ENCODE data around the gene PRKN. TPM values are rescaled to one million over a fixed set of nuclear protein-coding genes. Genes with fewer than 3 reads are reported as not detected.
"Not testable (repeated sequence)": the region's sequence is repeated elsewhere in the genome, so short reads cannot be mapped to it uniquely, and the experiment has no call there.

PRKN gene
- polyA plus RNA-seq, 1 donor, result 4.6 TPM

DNA sequence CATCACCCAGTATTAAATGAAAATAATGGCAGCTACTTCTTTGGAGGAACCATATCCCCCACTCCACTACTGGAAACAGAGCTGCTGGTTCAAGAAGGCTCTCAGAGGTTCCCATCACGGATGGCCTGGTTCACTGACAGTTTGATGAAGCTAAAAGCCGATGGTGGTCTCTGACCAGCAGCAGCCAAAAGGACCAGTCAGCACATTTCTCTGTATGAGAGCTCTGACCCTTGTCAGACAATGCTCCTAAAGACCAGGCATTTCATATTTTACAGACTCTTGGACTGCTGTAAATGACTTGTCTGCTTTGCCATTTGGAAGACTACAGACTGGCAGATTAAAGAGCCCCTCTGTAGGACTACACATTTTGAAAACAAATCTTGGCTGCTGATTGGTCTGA, 16.6 kb downstream of the PRKN start:
- DNase-seq (ENCODE audit: low read depth), result no peak

DNA sequence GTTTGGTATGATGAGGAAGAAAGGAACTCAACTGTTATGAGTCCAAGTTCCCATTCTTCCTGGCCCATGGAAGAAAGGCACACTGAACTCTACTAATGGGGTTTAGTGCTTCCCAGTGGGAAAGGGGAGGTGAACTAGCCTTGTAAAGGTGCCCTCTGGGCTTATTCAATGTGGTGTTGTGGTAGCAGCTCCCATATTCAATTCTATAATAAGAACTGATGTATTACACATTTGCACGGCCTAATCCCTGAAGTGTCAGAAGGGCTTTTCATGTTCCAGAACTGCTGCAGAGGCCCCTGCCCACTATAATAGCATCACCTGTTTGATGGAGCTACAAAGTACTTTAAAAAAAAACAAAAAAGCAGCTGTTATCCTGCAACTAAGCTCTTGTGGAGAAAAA, 17.1 kb downstream of the PRKN start:
- no peak for DNase-seq (ENCODE audit: low read depth)

DNA sequence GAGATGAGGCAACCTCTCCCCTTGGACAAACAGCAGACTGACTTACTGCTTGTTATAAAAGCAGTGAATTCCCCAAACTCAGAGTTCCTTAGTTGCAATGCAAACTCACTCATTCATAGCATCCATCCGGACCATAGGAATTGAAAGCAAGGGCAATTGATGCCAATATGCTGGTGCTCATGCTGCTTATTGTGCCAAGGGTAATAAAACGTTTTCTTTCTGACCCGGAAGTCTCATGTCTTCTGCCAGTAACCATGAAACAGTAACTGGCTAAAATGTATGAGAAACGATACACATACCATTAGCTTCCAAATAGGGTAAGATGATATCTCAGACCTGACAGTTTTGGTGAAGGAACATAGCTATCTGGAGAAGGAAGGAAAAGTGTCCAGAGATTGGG, 18.1 kb downstream of the PRKN start:
- DNase-seq (ENCODE audit: low read depth), result no peak

DNA sequence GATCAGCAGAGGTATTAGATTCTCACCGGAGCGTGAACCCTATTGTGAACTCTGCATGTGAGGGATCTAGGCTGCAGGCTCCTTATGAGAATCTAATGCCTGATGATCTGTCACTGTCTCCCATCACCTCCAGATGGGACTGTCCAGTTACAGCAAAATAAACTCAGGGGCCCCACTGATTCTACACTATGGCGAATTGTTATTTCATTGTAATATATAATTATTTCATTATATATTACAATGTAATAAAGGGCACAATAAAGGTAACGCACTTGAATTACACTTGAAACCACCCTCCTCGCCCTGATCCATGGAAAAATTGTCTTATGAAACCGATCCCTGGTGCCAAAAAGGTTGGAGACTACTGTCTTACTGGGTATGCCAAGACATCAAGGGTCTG, 18.6 kb downstream of the PRKN start:
- no peak for DNase-seq (ENCODE audit: low read depth)

DNA sequence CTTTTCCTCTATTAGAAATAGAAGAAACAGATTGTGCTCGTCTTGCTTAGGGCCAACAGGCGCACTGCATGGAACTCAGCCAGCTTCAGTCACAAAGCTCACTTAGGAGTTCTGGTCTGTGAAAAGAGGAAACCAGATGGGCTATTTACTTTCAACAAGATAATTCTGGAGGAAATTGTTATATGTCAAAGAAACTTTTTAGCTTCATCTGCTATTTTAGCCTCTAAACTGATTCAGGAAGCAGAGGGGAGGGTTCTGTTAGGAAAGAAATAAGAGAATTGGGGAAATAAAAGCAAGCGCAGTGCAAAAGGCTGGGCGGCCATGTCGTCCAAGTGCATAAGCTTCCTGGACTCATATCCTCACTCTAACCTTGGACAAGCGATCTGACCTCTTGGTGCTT, 21.3 kb downstream of the PRKN start:
- DNase-seq (ENCODE audit: low read depth), result peak; percentile 81

DNA sequence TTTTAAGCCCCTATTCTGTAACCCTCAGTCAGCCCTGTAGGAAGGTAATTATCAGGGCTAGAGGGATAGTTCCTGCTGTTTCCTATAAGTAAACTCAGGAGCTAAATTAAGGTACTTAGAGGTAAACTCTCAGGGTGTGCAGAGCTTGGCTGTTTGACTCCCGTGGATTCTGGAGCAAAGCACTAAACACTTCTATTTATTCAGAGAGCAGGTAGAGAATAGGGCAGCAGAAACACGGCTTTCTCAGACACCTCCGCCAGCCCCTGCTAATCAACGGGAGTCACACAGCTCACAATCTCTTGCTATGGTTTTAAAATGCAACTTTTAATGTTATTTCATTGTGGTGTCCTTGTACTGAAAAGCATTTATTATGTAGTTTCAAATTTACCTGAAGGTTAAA, 21.8 kb downstream of the PRKN start:
- DNase-seq (ENCODE audit: low read depth), result no peak

DNA sequence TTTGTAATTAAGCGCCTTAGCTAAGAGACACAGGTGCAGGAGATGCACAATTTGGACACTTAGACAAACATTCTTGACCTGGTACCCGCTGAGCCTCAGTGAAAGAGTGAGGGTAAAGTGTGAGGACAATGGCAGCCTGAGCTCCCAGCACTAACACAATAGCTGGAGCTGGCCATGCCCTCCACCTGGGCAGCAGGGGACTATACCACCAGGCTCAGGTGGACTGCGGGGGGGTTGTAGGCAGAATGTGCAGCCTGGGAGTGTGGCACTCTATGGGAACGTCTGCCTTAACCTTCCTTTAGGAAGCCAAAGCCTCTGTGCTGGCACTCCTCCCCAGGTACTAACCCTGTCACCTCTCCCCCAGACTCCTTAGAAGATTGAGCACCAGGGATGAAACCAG, 23.6 kb downstream of the PRKN start:
- DNase-seq (ENCODE audit: low read depth), result no peak

DNA sequence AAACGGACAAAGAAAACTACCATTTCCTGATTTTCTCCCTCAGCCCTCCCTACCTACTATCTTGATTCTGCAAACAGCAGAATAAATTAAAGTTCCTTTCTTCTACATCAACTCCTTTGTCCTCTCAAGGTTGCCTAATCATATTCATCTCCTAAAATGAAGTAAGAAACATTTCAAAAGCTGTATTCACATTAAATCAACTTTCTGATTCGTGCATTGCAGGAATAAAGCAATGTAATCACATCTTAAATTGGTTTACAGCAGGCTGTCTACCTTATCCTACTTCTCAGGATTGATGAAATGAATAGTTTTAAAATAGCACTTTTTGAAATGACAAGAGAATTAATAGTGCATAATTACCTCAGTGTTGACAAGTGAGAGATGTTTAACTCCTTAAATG, 25.1 kb downstream of the PRKN start:
- no peak for DNase-seq (ENCODE audit: low read depth)

DNA sequence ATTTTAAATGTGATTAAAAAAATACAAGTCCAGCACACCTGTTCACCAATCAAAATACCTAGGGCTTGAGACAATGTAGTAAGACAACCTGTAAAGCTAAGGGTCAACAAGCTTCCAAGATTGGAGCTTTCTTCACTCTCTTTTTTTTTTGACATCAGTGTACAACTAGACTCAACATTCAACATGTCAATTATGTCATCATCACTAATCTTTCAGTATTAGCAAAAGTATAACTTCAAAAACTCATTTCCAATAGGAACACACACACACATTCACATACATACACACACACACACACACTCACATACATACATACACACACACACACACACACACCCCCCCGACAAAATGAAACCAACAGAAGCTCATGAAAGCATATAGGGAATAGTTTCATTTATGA, 26.0 kb downstream of the PRKN start:
- DNase-seq (ENCODE audit: low read depth), result no peak

DNA sequence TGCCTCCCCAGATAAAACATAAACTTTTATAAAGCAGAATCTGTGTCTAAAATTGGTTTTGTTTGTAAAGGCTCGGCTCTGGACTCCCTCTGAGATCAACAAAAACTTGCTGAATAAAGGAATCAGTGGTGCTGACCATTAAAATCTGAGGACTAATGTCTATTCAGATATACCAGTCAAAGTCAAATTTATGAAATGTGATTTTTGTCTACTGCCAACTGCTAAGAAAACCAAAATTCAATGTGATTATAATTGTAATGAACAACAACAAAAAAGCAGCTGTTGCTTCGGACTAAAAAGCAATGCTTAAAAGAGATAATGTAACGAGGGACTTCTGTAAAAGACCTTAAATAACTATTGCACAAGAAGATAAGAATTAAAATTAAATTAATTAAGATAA, 26.6 kb downstream of the PRKN start:
- no peak for DNase-seq (ENCODE audit: low read depth)

DNA sequence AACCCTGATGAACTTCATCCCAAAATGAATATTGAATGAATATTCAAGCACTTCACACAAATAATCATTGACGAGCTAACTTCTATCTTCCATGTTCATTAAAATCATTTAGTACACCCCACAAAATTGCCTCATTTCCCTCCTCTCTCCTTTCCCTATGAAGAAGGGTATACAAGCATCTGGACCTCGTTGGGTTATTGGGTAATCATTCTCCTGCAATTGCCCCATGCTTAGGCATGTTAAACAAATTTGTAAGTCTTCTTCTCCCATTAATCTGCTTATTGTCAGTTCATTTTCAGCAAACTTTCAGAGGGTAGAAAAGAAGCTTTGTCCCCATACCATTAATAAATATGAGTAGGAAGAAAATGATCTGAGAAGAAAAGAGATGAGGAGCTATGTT, 27.6 kb downstream of the PRKN start:
- no peak for DNase-seq (ENCODE audit: low read depth)

DNA sequence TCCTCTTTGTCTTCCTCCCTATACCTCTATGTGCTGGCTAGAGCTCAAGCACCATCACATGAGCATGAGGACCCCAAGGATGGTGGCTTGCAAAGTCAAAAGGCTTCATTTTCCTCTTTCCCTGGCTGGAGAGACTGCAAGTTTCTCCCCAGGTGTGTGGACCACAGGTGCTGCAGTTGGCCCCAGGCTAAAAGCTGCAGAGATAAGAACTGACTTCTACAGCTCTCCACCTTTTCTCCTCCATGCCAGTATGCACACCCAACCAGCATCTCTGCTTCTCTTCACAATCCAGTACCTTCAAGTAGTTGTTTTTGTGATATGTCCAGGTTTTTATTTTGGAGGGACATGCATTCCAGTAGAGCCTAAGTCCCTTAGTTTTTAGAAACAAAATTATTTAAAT, 29.1 kb downstream of the PRKN start:
- DNase-seq (ENCODE audit: low read depth), result no peak

DNA sequence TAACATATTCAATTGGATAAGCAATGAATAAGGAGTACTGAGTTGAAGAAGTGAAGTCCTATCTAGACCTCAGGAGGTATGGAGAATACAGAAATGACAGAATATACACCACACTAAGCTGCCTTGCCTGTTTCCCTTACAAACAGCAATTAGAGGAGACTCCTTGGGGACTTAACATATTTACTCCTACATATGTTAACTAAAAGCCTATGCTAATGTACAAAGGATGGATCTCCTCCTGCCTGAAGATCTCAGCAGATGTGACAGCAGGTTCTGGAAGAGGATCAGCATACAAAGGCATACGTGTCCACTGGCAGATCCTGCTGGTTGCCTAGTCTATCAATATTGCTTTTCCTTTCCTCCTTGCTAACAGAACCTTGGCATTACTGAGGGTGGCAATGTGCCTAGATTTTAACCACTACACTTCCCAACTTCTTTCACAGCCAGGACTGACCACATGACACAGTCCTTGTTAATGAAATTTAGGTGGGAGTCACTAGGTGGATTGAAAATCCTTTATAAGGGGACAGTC, 29.6 kb downstream of the PRKN start:
- no peak for DNase-seq (ENCODE audit: low read depth)

DNA sequence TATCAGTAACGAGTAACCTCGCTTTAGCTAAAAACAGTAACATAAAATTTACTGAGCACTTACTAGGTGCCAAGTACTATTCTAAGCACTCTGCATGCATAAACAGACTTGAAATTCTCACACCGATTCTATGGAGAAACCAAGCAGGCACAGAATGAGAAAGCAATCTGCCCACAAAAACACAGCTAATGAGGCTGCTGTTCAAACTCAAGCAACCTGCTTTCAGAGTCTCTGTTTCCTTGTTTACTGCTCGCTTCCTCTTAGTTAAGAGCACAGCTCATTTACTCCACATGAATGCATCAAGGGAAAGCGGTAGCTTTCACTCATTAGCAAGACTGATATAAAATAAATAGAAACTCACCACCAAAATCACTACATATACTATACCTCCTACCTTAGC, 37.4 kb downstream of the PRKN start:
- DNase-seq (ENCODE audit: low read depth), result no peak

DNA sequence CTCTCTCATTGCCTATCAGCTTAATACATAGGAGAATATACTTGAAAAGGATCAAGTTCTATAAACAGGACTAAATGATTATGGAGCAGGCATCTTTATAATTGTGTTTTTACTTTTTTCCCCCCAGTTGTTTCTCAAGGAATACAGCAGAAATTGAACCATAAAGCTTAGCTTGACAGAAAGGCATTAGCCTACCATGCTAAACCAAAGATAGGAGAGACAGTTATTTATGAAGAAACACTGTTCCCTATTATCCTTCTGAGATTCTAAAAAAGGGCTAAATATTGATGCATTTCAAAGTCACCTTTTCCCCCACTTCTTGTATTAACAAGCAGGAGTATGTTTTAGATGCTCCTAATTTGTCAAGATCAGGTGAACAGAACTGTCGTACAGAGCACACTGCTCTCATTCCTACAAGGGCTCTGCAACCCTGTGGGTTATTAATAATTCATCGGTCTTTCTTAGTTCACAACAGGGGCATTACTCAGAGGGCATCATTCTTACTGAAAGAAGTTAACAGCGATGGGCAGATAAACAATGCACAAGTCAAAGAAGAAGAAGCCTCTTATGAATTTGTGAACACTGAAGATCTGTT, 38.7 kb downstream of the PRKN start:
- DNase-seq (ENCODE audit: low read depth), result no peak

DNA sequence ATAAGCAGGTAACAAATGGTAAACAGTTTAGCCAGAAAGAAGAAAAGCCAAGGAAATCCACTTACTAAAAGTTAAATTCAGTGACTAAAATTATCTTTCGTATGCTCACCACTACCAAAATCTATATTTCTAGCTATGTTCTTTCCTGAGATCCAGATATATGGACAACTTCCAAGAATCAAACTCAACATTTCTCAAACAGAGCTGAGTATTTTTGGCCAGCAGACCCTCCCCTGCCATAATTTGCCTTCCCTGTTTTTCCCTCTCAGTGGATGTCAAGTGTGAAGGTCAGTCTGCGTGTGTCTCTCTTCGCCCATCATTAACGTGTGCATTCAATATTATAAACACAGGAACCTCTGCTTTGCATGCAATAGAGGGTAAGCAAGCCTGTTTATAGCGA, 42.0 kb downstream of the PRKN start:
- no peak for DNase-seq (ENCODE audit: low read depth)

DNA sequence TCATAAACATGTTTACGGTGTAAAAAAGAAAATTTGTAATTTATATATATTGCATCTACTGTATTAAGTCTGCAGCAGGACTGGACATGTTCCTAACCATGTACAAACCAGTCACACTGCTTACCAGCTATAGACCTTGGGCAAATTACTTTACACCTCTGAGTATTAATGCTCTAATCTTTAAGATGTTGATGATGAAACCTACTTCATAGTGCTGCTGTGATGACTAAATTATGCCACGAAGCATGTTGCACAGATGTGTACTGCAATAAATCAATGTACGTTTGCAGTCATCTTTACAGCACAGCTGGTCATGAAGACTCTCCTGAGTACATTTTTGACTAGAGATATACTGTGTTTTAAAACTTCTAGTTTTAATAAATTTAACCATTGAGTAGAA, 42.6 kb downstream of the PRKN start:
- DNase-seq (ENCODE audit: low read depth), result no peak

DNA sequence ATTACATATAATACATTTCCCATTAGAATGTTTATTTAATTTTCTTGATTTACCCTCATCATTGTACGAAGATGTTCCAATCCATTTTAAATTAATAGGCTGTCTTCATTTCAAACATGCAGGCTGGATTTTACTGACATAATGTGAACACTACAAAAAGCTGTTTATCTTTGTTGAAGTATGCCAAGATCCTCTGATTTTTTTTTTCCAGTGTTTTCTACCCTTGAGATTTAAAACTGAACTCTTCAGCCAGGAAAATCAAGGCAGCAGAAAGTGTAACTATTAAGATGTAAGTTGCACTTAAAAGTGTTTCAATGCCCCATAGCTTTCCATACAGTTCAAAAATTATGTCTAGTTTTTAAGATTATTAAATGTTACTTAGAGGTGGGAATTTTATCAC, 43.5 kb downstream of the PRKN start:
- no peak for DNase-seq (ENCODE audit: low read depth)

DNA sequence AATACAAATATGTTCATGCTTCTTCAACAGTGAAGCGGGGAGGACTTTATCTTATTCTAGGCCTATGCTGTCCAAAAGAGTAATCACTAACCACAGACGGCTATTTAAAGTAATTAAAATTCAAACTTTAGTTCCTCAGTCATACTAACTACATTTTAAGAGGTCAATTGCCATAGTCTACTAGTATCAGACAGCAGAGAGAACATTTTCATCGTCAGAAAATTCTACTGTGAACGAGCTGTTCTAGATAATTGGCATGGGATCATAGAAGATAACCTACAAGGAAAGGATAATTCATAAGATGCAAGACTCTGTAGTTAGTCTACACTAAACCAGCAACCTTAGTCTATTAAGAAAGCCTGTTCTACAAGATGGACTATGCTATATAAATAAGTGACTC, 44.4 kb downstream of the PRKN start:
- DNase-seq (ENCODE audit: low read depth), result no peak

DNA sequence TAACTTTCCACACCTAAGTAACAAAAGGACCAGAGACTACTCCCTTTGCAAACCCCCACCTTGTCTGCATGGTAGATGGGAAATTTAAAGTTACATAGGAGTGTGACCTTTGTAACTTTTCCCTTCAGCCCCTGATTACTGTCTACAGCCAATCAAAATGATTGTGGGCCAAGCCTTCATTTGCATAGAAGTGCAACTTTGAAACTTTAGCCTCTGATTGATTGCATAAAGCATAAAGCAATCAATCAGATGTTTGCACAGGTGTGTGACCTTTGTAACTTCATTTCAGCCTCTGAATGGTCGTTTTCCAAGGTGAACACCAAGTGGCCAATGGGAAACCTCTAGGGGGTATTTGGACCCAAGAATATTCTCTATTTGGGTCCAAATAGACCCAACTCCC, 46.1 kb downstream of the PRKN start:
- DNase-seq (ENCODE audit: low read depth), result no peak

DNA sequence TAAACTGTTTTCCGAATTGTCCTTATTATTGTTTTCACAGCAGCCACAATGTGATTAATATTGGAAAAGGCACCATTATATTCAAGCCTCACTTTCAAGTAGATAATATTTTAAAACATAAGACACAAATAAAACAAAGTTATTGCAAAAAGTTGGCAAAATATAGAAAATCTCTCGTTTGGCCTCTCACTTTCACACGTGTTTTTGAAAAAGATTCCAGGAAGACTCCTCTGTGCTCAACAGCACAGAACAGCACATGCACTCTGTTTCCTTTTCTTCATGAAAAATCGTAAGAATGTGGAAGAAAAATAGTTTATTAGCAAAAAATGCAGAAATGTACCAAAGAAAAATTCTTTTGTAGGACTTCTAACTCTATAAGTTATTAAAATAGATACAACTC, 46.7 kb downstream of the PRKN start:
- no peak for DNase-seq (ENCODE audit: low read depth)

DNA sequence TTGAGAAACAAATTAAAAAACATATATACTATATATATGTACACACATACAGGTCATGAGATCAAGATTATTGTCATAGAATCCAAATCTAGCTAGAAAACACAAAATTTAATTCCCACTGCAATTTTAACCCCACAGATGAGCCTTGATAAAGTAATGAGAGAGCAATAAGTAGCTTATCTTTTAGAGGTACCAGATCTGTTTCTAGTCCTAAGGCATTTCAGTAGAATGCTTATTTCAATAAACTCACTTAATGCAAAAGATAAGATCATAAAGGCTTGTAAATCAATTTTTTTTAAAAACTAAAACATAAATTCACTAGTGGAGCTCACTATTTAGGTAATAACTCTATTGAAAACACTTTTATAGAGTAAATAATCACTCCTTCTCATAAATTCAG, 47.2 kb downstream of the PRKN start:
- no peak for DNase-seq (ENCODE audit: low read depth)

DNA sequence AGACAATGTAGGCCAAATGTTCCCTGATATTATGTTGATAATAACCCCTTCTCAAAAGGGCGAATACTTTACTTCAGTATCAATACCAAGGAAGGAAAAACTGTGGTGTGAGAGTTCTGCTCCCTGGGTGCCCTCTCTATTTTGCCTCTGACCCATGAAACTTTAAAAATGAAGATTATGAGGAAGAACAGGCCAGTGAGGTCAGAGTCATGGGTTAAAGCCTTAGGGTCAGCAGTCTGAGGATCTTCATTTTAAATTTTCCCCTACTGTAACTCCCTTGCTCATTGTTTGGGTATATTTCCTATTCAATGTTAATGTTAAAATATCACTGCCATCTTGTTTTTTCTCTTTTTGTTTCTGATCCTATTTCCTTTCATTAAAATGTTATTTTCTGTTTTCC, 47.9 kb downstream of the PRKN start:
- no peak for DNase-seq (ENCODE audit: low read depth)

DNA sequence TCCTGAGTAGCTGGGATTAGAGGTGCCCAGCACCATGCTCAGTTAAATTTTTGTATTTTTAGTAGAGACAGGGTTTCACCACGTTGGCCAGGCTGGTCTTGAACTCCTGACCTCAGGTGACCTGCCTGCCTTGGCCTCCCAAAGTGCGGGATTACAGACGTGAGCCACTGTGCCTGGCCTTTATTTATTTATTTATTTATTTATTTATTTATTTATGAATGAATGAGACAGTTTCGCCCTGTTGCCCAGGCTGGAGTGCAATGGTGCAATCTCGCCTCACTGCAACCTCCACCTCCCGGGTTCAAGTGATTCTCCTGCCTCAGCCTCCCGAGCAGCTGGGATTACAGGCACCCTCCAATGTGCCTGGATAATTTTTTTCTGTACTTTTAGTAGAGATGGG, 48.7 kb downstream of the PRKN start:
- DNase-seq (ENCODE audit: low read depth), result not testable (repeated sequence)

DNA sequence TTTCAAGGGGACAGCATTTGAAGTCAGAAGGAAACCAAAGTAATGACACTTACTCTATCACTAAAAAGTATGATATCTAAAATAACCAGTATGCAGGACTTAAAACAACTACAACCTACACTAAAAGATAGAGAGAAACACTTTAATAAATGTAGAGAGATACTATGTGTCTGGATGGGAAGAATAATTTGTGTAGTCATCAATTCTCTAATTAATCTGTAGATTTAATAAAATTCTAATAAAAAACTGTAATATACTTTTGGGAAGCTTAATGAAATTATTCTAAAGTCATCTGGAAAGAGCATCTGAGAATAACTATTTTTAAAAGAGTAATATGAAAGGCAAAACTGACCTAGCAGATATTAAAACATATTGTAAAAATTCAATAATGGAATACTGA, 52.1 kb downstream of the PRKN start:
- no peak for DNase-seq (ENCODE audit: low read depth)
